Fibroblast of gingiva (primary cell): ENCODE measurements around the gene NHERF2.
"Not testable (repeated sequence)": the region's sequence is repeated elsewhere in the genome, so short reads cannot be mapped to it uniquely, and the experiment has no call there.

Experiments
- DNase-seq: peaks from one replicate; pipeline ENCODE4 v3.0.0-alpha.2; 2011; ENCODE audit warnings: low read depth

Gene NHERF2

GRCh38 chr16:2007081-2007836 lies 19.4 kb upstream of the NHERF2 start:
- no peak for DNase-seq

- peak; percentile 92 for DNase-seq
Measured at GRCh38 chr16:2008009-2008526, 18.6 kb upstream of the NHERF2 start.

GRCh38 chr16:2008631-2009163 lies 18.0 kb upstream of the NHERF2 start:
- DNase-seq = peak; percentile 72

- no peak for DNase-seq
Measured at GRCh38 chr16:2009164-2009711, 17.5 kb upstream of the NHERF2 start.

GRCh38 chr16:2009791-2010510 lies 16.8 kb upstream of the NHERF2 start, which contains the start of gene ZNF598:
Gene ZNF598 (minus strand): TSS chr16:2009821.
- peak; percentile 92 for DNase-seq

- DNase-seq = not testable (repeated sequence)
Measured at GRCh38 chr16:2011726-2012125, 15.0 kb upstream of the NHERF2 start.

- no peak for DNase-seq
Measured at GRCh38 chr16:2013527-2013926, 13.2 kb upstream of the NHERF2 start.

- DNase-seq = peak; percentile 76
Measured at GRCh38 chr16:2015117-2015946, 11.4 kb upstream of the NHERF2 start.

- DNase-seq = no peak
Measured at GRCh38 chr16:2015947-2016208, 10.8 kb upstream of the NHERF2 start.

GRCh38 chr16:2016407-2016922 lies 10.2 kb upstream of the NHERF2 start:
- DNase-seq = no peak

GRCh38 chr16:2019518-2019920 lies 7.2 kb upstream of the NHERF2 start, which contains the start of gene NPW:
Gene NPW (plus strand): TSS chr16:2019785.
- DNase-seq = no peak

- DNase-seq = no peak
Measured at GRCh38 chr16:2019921-2020831, 6.5 kb upstream of the NHERF2 start.

- peak; percentile 41 for DNase-seq
Measured at GRCh38 chr16:2022723-2023091, 4.0 kb upstream of the NHERF2 start.

- DNase-seq = peak; percentile 76
Measured at GRCh38 chr16:2023092-2024031, 3.3 kb upstream of the NHERF2 start.

GRCh38 chr16:2024032-2024420 lies 2.7 kb upstream of the NHERF2 start:
- no peak for DNase-seq

- DNase-seq = no peak
Measured at GRCh38 chr16:2025251-2025650, 1.5 kb upstream of the NHERF2 start.

- no peak for DNase-seq
Measured at GRCh38 chr16:2025878-2026460, 733 bp upstream of the NHERF2 start.

- no peak for DNase-seq
Measured at GRCh38 chr16:2027024-2028010, 615 bp downstream of the NHERF2 start.
